Left lung (tissue), 10 donors: ENCODE measurements around the gene TMC3. TPM values are rescaled to one million over a fixed set of nuclear protein-coding genes. Genes with fewer than 3 reads are reported as not detected.

ENCODE experiments used
- ATAC-seq: fragments of 200-7000 bp; cut with Tn5 transposase; one replicate; pipeline ENCODE4 v1.9.1; 2020; ENCODE audit warnings: moderate library complexity
- DNase-seq, 4 donors: peaks; one replicate each; pipeline ENCODE4 v3.0.0-alpha.2; 2013 to 2020
- H3K27ac ChIP-seq, 2 donors: fragments of 200-600 bp; sonication (generic) in 1 of 2; one replicate each; pipeline versions ENCODE4 v1.5.0 to v1.8.0; 2020 to 2021
- H3K27me3 ChIP-seq, 2 donors: fragments of 200-600 bp; sonication (generic) in 1 of 2; one replicate each; pipeline versions ENCODE4 v1.5.0 to v1.8.0; 2020 to 2021
- H3K36me3 ChIP-seq, 2 donors: fragments of 200-600 bp; sonication (generic) in 1 of 2; one replicate each; pipeline versions ENCODE4 v1.5.0 to v1.8.0; 2020 to 2021
- H3K4me1 ChIP-seq, 2 donors: fragments of 200-600 bp; one replicate each; pipeline ENCODE4 v1.8.0; 2021
- H3K4me3 ChIP-seq, 2 donors: fragments of 200-600 bp; sonication (generic) in 1 of 2; one replicate each; pipeline versions ENCODE4 v1.5.0 to v1.8.0; 2020 to 2021; ENCODE audit warnings: mild to moderate bottlenecking in 1 of 2
- H3K9me3 ChIP-seq, 2 donors: fragments of 200-600 bp; sonication (generic) in 1 of 2; one replicate each; pipeline versions ENCODE4 v1.5.0 to v1.8.0; 2020 to 2021
- intact Hi-C, 2 donors: fragments of 100-400 bp; cut with DNase I; formaldehyde crosslinking; loops; one replicate each; pipeline versions ENCODE4 v1.11.2 to v1.14.2; 2022
- polyA plus RNA-seq, 6 donors: library from polyadenylated mRNA; unstranded; fragments of 120-200 nt; gene quantifications; one replicate each; pipeline ENCODE4 v1.2.1, GENCODE V29; 2013; ENCODE audit not compliant: insufficient read length in 6 of 6
- total RNA-seq, 2 donors: library from RNA; stranded (reverse); fragmentation: NEBNext Ultra II Directional; extraction: Animal tissue kit (Norgen Biotek cat#: 25700); gene quantifications; one replicate each; pipeline ENCODE4 v1.2.1, GENCODE V29; 2021
- TF ChIP-seq, protein P1 (sequence below), 2 donors: fragments of 200-600 bp; sonication (generic) in 1 of 2; IDR thresholded peaks; one replicate each; pipeline versions ENCODE4 v1.5.0 to v1.8.0; 2021; ENCODE audit warnings: antibody characterized with exemption in 2 of 2
- donor health status: DM: no; HTN: yes; CAD: no.
- donor health status: DM: no; HTN: no; CAD: no.

TMC3 gene
- total and polyA plus RNA-seq, 8 donors = 0.14 to 0.31 (median 0.25) TPM; not detected in 2

GRCh38 chr15:81378443-81378842 is 4.4 kb upstream of the TMC3 start:
- no peak for ATAC-seq

DNA sequence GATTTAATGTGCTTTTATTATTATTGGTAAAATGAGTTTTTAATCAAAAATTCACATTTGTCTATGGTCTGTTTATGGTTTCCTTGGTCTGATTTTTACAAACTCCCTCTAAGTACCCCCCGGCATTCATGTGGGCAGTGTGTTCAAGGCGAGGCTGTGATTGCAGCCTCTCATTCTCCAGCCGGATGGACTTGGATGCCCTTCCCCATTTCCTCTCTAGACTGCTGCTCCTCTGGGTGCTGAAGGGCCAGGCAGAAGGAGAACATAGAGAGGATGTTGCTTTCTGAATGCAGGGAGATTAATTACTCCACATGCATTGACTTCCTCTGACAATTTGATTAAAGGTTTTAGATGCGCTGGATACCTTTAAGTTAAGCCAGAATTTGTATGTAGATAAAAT is 3.9 kb upstream of the TMC3 start:
- H3K27ac ChIP-seq = no peak overlapping the region
- H3K27me3 ChIP-seq = no peaks in the 10 kb centered on the region
- intact Hi-C loops = no loop called here
- TF ChIP-seq, protein P1, sequence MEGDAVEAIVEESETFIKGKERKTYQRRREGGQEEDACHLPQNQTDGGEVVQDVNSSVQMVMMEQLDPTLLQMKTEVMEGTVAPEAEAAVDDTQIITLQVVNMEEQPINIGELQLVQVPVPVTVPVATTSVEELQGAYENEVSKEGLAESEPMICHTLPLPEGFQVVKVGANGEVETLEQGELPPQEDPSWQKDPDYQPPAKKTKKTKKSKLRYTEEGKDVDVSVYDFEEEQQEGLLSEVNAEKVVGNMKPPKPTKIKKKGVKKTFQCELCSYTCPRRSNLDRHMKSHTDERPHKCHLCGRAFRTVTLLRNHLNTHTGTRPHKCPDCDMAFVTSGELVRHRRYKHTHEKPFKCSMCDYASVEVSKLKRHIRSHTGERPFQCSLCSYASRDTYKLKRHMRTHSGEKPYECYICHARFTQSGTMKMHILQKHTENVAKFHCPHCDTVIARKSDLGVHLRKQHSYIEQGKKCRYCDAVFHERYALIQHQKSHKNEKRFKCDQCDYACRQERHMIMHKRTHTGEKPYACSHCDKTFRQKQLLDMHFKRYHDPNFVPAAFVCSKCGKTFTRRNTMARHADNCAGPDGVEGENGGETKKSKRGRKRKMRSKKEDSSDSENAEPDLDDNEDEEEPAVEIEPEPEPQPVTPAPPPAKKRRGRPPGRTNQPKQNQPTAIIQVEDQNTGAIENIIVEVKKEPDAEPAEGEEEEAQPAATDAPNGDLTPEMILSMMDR (IDR thresholded peaks at IDR 0.05) = no peak
- ATAC-seq = no peak
- DNase-seq = no peak
- H3K9me3 ChIP-seq = no peaks in the 10 kb centered on the region
- H3K36me3 ChIP-seq = no peaks in the 10 kb centered on the region
- H3K4me1 ChIP-seq = no peaks in the 10 kb centered on the region
- no peak overlapping the region for H3K4me3 ChIP-seq

More at GRCh38 chr15:81378443-81378842, 4.4 kb upstream of the TMC3 start:
- no peaks in the 10 kb centered on the region for H3K4me1 ChIP-seq
- H3K27ac ChIP-seq = no peak overlapping the region
- intact Hi-C loops = no loop called here
- H3K9me3 ChIP-seq = no peaks in the 10 kb centered on the region
- TF ChIP-seq, protein P1 (IDR thresholded peaks at IDR 0.05) = no peak
- no peaks in the 10 kb centered on the region for H3K36me3 ChIP-seq
- DNase-seq = no peak
- H3K27me3 ChIP-seq = no peaks in the 10 kb centered on the region
- H3K4me3 ChIP-seq = no peak overlapping the region

GRCh38 chr15:81376231-81376630 is 2.2 kb upstream of the TMC3 start:
- intact Hi-C loops = no loop called here
- no peak for ATAC-seq
- Histone ChIP-seq H3K27ac (no peak overlapping the region), H3K9me3 (no peaks in the 10 kb centered on the region), H3K4me3 (no peak overlapping the region), H3K27me3 (no peaks in the 10 kb centered on the region), H3K36me3 (no peaks in the 10 kb centered on the region), H3K4me1 (no peaks in the 10 kb centered on the region)
- TF ChIP-seq, protein P1 (IDR thresholded peaks at IDR 0.05) = no peak
- DNase-seq = no peak

DNA sequence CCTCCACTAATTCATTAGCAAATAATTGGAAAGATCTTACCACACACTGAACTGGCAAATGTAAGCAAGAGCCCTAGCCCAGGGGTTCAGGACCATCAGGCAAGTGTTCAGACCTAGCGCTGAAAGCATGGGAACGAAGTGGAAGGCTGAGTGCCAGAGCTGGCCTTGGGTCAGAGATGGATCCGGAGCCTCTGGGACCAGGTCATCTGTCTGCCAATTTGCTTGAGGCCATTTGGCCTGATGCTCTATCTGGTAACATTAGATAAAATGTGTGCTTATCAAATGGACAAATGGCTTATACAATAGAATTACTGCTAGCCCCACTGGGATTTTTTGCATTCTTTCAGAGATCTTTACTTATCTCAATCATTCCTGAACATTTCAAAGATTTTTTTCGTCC is 1.4 kb upstream of the TMC3 start:
- Histone ChIP-seq H3K36me3 (no peaks in the 10 kb centered on the region), H3K27me3 (no peaks in the 10 kb centered on the region), H3K4me1 (no peaks in the 10 kb centered on the region), H3K27ac (no peak overlapping the region), H3K4me3 (no peak overlapping the region), H3K9me3 (no peaks in the 10 kb centered on the region)
- ATAC-seq = no peak
- no peak for DNase-seq
- intact Hi-C loops = no loop called here
- TF ChIP-seq, protein P1 (IDR thresholded peaks at IDR 0.05) = no peak

- Histone ChIP-seq H3K36me3 (no peaks in the 10 kb centered on the region), H3K4me3 (no peak overlapping the region), H3K9me3 (no peaks in the 10 kb centered on the region), H3K4me1 (no peaks in the 10 kb centered on the region), H3K27me3 (no peaks in the 10 kb centered on the region), H3K27ac (no peak overlapping the region)
- ATAC-seq (no peak), DNase-seq (no peak)
- intact Hi-C loops = no loop called here
- TF ChIP-seq, protein P1 (IDR thresholded peaks at IDR 0.05) = no peak
These were observed 837 bp downstream of the TMC3 start for GRCh38 chr15:81373176-81373575.
